ENCODE measurements around the gene NTF4.

Gene NTF4

GRCh38 chr19:49091391-49092038 lies 26.9 kb upstream of the NTF4 start:
- DNase-seq (ENCODE audit: low spot score) = no peak

DNA sequence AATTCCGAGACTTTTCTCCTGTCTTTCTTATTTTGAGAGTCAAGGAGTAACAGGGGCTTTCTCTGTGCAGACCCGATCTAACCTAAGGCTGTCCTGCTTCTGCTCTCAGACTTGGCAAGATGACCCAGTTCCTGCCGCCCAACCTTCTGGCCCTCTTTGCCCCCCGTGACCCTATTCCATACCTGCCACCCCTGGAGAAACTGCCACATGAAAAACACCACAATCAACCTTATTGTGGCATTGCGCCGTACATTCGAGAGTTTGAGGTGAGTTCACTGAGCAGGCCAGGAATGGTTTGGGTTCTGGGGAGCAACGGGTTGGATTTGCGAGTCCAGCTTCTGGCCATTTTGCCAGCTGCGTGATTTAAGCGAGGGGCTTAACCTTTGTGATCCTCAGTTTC lies 21.7 kb upstream of the NTF4 start:
- DNase-seq (ENCODE audit: low spot score) = no peak

DNA sequence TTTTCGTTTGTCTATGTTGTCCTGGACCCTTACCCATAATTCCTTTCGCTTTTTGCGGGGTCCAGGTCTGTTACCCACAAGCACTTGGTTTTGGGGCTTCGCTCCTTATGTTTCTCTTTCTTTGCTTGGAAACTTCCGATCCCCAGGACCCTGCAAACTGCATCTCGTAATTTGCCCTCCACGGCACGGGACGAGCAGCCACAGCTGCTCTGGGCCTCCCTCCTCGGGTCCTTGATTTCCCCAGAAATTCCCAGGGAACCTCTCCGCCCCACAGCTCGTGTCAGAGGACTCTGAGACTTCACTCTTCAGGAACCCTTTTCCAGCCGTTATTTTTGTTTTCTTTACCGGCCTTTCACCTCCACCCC lies 21.2 kb upstream of the NTF4 start:
- DNase-seq (ENCODE audit: low spot score) = no peak

- peak; percentile 100 for DNase-seq (ENCODE audit: low spot score)
Measured at GRCh38 chr19:49085020-49085867, 20.6 kb upstream of the NTF4 start, which contains the start of gene SNRNP70. SNRNP70 (plus strand) TSS chr19:49085451; CDS start chr19:49086415, 964 bp downstream.

DNA sequence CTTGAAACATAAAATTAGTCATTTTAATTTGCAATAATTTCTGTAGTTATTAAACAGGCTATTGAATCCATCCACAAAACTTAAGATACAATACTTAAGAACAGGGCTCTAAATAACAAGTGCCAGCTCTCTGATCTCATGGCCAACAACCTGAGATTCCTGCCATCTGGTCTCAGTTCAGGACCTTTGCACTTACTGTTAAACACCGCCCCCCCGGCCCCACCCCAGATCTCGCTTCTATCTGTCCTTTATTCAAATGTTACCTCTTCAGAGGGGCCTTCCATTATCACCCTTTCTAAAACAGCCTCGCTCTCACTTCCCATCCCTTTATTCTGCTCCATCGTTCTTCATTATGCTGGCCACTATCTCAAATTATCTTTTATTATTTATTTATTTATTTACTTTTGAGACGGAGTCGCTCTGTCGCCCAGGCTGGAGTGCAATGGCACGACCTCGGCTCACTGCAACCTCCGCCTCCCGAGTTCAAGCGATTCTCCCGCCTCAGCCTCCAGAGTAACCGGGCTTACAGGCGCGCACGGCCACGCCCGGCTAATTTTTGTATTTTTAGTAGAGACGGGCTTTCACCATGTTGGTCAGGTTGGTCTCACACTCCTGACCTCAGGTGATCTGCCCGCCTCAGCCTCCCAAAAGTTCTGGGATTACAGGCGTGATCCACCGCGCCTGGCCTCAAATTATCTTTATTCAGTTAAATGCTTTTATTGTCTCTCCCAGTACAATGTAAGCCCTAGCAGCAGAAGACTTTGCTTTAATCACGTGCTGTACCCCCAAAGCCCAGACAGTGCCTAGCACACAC lies 19.8 kb upstream of the NTF4 start:
- no peak for DNase-seq (ENCODE audit: low spot score)

DNA sequence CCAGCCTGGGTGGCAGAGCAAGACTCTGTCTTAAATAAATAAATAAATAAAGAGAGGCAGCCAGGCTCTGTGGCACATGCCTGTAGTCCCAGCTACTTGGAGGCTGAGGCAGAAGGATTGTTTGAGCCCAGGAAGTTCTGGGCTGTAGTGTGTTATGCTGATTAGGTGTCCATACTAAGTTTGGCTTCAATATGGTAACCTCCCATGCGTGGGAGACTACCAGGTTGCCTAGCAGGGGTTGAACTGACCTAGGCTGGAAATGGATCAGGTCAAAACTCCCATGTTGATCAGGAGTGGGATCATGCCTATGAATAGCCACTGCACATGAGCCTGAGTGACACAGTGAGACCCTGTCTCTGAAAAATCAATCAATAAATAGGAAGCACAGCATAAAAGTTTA lies 16.7 kb upstream of the NTF4 start:
- no peak for DNase-seq (ENCODE audit: low spot score)

- no peak for DNase-seq (ENCODE audit: low spot score)
Measured at GRCh38 chr19:49080392-49080791, 15.8 kb upstream of the NTF4 start.

DNA sequence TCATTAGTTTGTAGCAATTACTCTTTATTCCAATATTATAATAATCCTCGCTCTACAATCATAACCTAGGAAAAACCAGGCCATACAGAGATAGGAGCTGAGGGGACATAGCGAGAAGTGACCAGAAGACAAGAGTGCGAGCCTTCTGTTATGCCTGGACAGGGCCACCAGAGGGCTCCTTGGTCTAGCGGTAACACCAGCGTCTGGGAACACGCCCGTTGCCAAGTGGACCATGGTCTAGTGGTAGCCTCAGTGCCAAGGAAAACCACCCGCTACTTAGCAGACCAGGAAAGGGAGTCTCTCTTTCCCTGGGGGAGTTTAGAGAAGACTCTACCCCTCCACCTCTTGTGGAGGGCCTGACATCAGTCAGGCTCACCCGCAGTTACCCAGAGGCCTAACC lies 10.3 kb upstream of the NTF4 start:
- peak; percentile 38 for DNase-seq (ENCODE audit: low spot score)

- no peak for DNase-seq (ENCODE audit: low spot score)
Measured at GRCh38 chr19:49073514-49074378, 9.1 kb upstream of the NTF4 start.

DNA sequence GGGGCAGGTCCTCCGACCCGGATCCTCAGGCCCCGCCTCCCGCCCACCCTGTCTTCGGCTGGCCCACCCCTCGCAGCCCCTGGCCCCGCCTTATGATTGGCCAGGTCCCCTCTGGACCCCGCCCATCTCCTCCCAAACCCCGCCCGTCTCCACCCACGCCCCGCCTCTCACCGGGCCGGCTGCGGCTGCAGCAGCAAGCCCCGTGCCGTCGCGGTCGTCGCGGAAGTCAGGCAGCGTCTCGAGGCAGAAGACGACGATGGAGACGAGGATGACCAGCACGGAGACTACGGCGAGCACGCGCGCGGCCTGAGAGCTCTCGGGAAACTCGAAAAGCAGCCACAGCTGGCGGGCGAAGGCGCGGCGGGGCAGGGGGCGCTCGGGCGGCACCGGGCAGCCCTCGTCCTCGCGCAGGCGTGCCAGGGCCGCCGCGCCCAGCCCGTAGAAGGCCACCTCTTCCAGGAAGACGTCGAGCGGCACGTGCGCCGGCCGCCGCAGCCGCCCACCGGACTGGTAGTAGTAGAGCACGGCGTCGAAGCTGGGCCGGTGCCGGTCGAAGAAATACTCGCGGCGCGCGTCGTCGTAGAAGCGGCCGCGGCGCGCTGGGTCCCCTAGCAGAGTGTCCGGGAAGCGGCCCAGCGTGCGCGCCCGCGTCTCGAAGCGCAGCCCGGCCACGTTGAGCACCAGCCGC lies 7.4 kb upstream of the NTF4 start:
- no peak for DNase-seq (ENCODE audit: low spot score)

DNA sequence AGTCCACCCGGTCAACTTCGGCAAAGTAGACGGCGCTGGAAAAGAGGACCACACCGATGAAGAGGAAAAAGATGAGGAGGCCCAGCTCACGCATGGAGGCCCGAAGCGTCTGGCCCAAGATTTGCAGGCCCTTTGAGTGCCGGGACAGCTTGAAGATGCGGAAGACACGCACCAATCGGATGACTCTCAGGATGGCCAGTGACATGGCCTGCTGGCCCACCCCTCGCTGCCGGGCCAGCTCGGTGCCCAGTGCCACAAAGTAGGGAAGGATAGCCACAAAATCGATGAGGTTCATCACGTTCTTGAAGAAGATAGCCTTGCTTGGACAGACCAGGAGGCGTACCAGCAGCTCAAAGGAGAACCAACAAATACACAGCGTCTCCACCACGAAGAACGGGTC lies 5.8 kb upstream of the NTF4 start:
- DNase-seq (ENCODE audit: low spot score) = no peak

DNA sequence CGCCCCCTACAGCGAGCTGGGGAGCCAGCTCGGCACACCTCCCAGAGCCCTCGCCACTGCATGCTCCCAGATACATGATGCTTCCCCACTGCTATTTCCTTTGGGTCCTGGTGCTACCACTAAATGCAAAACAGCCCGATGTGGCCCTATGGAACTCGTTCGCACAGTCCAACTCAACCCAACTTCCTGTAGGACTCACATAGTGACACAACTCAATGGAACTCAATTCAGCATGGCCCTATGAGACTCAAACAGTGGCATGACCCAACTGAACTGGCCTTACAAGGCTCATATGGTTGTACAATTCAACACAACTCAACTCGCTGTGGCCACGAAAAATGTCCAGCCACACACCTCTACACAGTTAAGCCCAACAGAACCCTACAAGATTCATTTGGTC lies 4.4 kb upstream of the NTF4 start:
- DNase-seq (ENCODE audit: low spot score) = no peak

GRCh38 chr19:49067554-49067953 lies 2.9 kb upstream of the NTF4 start:
- DNase-seq (ENCODE audit: low spot score) = no peak

- DNase-seq (ENCODE audit: low spot score) = no peak
Measured at GRCh38 chr19:49065905-49066512, 1.4 kb upstream of the NTF4 start.

GRCh38 chr19:49064029-49064629 lies 489 bp downstream of the NTF4 start:
- DNase-seq (ENCODE audit: low spot score) = no peak

- DNase-seq (ENCODE audit: low spot score) = no peak
Measured at GRCh38 chr19:49061445-49061844, 3.2 kb downstream of the NTF4 start.

DNA sequence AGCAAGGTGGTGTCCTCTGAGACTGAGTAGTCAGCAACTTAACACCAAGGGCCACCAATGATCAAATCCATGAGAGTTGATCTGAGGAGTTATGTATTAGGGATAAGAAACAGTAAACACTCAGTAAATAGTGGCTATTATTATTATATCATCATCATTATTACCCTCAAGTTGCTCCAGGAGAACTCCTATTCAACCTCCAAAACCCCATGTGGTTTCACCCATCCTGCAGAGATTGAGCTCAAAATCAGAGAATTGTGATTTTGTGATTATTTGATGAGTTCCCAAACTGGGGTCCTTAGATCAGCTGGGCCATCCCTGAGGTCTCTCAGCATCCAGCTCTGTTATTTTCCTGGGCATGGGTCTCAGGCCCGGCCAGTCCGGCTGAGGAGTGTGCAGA lies 3.6 kb downstream of the NTF4 start:
- DNase-seq (ENCODE audit: low spot score) = no peak

DNA sequence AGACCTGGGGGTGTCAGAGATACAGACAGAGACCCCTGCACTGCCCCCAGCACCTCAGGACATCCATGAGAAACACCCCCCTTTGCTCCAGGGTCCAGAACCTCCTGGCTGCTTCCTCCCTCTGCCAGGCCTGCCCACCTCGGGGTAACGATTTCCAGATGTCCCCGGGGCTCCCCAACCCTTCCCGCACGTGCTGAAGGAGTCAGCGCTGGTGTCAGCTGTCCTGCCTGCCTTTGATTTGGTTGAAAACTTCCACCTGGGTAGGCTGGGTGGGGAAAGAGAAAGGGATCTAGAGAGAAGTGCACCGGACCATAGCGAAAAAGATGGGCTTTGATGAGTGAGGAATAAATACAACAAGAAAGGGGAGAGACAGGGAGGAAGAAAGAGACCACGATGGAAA lies 5.6 kb downstream of the NTF4 start:
- DNase-seq (ENCODE audit: low spot score) = no peak

DNA sequence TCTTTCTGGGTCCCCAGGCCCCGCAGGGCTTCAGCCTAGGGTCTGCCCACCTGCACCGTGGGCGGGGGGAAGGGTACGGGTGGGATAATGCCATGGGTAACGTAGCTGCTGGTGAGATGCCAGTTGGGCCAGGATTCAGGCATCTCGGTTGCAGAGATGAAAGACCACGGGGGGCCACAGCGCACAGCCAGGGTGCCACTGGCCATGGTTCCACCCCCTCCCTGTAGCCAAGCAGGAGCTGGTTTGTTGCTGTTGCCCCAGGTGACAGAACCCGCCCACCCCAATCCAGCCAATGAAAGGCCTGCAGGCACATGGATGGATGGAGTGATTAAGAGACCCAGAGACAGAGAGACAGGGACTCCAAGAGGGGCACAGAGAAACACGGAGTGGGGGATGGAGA lies 6.1 kb downstream of the NTF4 start:
- no peak for DNase-seq (ENCODE audit: low spot score)

DNA sequence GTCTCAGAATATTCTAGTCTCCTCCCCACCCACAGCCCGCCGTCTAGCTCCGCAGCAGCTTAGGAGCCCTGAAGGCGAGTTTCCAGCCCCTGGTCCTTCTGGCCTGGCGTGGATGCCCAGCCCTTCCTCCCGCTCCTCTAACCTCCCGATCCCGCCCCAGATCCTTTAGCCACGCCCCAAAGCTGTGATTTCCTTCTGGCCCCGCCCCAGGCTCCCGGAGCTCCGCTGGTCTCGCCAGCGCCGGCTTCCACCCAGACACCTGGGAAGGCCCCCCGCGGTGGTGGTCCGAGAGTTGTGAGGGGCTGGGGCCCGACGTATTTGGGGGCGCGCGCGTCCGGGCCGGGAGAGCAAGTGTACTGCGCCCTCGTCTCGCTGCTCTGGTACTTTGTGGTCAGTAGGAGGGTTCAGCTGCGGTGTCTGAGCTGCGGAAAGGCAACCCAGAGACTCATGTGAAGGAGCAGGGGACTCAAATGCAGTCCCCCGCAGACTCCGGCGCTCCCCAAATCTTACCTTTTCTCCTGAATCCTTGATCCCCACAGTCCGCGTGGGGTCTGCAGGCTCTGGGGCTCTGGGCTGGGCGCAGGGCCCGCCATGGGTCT lies 6.9 kb downstream of the NTF4 start, which contains the start of gene CGB7:
Gene CGB7, minus strand, starts transcription at position 114 of the 599 bp plus-strand sequence. CDS start 2,374 bp downstream, outside the sequence.
- peak; percentile 26 for DNase-seq (ENCODE audit: low spot score)
